ENCODE measurements around the gene PAPPA. TPM values are rescaled to one million over a fixed set of nuclear protein-coding genes. Genes with fewer than 3 reads are reported as not detected.

PAPPA gene
- total RNA-seq, 2 donors from 2014 or later: 0.37 to 0.52 TPM

DNA sequence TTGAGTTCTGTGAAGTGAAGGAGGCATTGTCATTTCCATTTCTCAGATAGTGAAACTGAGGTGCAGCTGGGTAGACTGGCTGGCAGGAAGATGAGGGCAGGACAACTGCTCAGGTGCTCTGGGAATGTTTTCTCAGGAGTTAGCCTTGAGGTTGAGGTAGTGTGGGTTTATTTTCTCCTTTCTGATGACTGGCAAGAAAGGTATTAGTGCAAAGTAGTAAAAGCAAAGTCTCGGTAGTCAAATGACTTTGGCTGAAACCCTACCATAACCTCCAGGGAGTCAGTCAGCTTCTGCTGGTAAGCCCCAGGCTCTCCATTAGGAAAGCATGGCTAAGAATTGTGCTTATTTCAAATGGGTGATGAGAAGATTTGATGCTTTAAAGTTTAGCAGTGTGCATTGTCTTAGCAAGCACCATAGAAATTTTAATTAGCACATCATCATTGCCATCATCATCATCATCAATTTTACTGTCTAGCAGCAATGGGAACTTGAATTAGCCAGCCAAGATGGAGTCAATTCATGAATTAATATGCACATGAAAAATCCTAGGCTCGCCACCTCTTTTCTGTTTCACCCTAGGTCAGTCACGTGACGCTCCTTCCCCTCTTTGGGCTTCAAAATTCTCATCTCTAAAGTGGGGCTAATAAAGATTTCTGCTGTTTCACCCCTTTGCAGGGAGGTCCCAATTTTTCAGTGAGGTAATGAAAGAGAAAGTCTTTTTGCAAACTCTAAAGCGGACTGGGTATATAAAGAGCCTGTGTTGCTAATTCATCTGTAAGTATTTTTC lies 10.7 kb upstream of the PAPPA start:
- H3K4me3 Mint-ChIP-seq: no peak overlapping the region
- DNase-seq (no peak), ATAC-seq (no peak)
- no peaks in the 10 kb centered on the region for H3K4me1 Mint-ChIP-seq
- no peaks in the 10 kb centered on the region for H3K36me3 Mint-ChIP-seq (ENCODE audit: low read depth)
- H3K27ac Mint-ChIP-seq: no peak overlapping the region
- peaks cover 18% of the 10 kb centered on the region for H3K27me3 Mint-ChIP-seq
- H3K9me3 ChIP-seq (ENCODE audit: control insufficient read depth, low read length, poor library complexity, severe bottlenecking): no peaks in the 10 kb centered on the region

DNA sequence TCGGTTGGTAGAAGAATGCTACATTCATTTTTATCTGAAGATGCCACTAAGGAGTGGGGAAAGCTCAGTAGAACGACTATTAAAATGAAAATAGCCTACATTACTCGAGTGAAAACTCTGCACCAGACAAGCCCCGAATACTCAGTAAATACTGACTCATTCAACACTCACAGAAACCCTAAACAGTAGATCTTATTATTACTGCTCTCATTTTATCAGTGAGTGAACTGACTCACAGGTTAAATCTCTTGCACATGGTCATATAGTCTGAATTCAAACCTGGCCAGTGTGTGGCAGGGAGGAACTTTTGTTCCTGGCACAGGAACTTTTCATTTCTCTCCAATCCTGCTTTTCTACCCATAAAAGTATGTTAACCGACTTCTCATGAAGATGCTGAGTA lies 9.6 kb upstream of the PAPPA start:
- Mint-ChIP-seq H3K4me1 (no peaks in the 10 kb centered on the region), H3K27ac (no peak overlapping the region), H3K4me3 (no peak overlapping the region), H3K36me3 (ENCODE audit: low read depth) (no peaks in the 10 kb centered on the region), H3K27me3 (peaks cover 23% of the 10 kb centered on the region)
- no peak for ATAC-seq
- no peaks in the 10 kb centered on the region for H3K9me3 ChIP-seq (ENCODE audit: control insufficient read depth, low read length, poor library complexity, severe bottlenecking)
- no peak for DNase-seq

DNA sequence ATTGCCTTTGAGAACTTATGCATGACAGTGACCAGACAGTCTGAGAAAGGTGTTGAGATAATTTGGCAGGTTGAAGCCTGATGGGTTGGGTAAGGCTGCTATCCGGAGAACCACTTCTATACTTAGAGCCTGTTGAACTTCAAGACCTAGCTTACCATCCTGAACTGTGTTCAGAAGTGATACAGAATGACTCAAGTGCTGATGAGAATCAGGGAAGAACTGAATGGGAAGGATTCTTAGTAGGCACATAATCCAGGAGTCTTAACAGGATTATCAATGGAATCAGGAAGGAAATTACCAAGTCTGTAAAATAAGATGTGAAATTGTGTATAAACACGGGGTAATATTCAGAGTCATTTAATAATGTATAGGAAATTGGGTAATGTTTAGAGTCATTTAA lies 9.0 kb upstream of the PAPPA start:
- Mint-ChIP-seq H3K27ac (no peak overlapping the region), H3K4me3 (no peak overlapping the region), H3K36me3 (ENCODE audit: low read depth) (no peaks in the 10 kb centered on the region), H3K4me1 (no peaks in the 10 kb centered on the region), H3K27me3 (peaks cover 27% of the 10 kb centered on the region)
- no peaks in the 10 kb centered on the region for H3K9me3 ChIP-seq (ENCODE audit: control insufficient read depth, low read length, poor library complexity, severe bottlenecking)
- ATAC-seq (no peak), DNase-seq (no peak)

DNA sequence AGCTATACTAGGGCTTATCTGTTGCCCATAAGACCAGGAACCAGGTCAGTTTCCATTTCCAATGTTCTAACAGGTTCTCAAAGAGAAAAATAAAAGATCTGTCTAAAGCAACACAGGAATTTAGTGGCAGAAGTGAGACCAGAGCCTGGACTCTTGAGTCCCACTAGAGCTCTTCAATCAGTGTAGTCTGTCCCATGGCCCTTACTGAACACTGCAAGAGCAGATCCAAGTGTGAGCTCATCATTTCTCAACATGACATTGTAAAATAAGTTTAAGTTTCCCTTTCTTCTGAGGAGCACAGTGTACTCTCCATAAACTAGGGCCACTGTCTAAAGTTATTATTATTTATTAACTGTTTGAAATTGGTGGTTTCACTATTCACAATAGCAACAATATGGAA lies 8.6 kb upstream of the PAPPA start:
- no peaks in the 10 kb centered on the region for H3K9me3 ChIP-seq (ENCODE audit: control insufficient read depth, low read length, poor library complexity, severe bottlenecking)
- no peak for DNase-seq
- Mint-ChIP-seq H3K27ac (no peak overlapping the region), H3K4me1 (no peaks in the 10 kb centered on the region), H3K36me3 (ENCODE audit: low read depth) (no peaks in the 10 kb centered on the region), H3K27me3 (peaks cover 30% of the 10 kb centered on the region), H3K4me3 (no peak overlapping the region)
- no peak for ATAC-seq

DNA sequence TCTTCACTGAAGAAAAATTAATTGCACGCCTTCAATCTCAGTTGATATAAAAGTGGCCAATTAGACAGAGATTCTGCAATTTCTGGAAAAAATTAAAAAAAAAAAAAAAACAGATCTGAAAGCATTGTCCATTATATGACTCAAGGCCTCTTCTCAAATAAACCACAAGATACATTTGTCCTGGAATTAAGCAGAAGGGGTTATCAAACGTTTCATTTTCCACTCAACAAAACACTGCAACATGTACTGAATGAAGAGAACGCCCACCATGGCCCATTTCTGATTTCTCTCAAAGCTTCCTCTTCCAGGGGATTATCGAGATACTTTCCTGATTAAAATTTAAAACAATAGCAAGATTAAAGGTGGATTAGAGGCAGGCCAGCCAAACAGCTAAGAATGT lies 5.8 kb upstream of the PAPPA start:
- no peaks in the 10 kb centered on the region for H3K36me3 Mint-ChIP-seq (ENCODE audit: low read depth)
- H3K9me3 ChIP-seq (ENCODE audit: control insufficient read depth, low read length, poor library complexity, severe bottlenecking): no peaks in the 10 kb centered on the region
- no peak overlapping the region for H3K4me3 Mint-ChIP-seq
- H3K4me1 Mint-ChIP-seq: no peaks in the 10 kb centered on the region
- ATAC-seq (no peak), DNase-seq (no peak)
- H3K27me3 Mint-ChIP-seq: peaks cover 55% of the 10 kb centered on the region
- no peak overlapping the region for H3K27ac Mint-ChIP-seq

DNA sequence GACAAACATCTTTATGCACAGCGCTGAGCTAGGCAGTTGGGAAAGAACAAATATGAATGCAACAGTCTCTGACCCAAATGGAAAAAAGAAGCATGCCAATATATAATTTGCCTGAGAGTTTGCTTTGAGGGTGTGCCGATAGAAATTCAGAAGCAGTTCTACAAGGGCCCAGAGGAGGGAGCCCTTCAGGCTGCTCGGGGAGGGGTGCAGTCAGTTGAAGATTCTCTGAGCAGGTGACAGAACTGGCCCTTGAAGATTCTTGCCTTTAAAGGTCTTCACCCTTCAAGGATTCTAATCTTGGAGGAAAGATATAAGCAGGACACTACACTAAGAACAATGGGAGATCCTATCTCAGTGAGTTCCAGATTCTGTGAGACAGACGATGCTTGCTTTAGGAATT lies 3.7 kb upstream of the PAPPA start:
- H3K27ac Mint-ChIP-seq: no peak overlapping the region
- no peaks in the 10 kb centered on the region for H3K9me3 ChIP-seq (ENCODE audit: control insufficient read depth, low read length, poor library complexity, severe bottlenecking)

DNA sequence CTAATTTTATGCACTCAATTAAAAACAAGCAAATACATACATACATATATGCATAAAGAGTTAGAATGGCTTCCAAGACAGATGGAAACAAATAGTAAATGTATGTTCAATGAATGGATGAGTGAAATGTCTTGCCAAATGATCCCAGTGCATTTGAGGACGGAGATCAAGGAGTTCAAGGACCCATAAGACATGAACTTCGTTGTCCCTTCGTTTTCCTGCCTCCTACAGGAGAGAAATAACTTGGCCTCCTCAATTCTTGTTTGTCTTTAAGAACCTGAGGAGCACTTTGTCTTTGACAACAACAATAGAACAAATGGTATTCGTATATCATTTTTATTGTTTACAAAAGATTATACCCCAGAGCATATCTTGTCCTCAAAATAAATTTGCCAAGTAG lies 2.4 kb upstream of the PAPPA start:
- H3K27ac Mint-ChIP-seq: no peak overlapping the region
- DNase-seq (no peak), ATAC-seq (no peak)
- H3K4me3 Mint-ChIP-seq: no peak overlapping the region
- H3K27me3 Mint-ChIP-seq: peaks cover 69% of the 10 kb centered on the region
- no peaks in the 10 kb centered on the region for H3K36me3 Mint-ChIP-seq (ENCODE audit: low read depth)
- H3K9me3 ChIP-seq (ENCODE audit: control insufficient read depth, low read length, poor library complexity, severe bottlenecking): no peaks in the 10 kb centered on the region
- H3K4me1 Mint-ChIP-seq: peaks cover 3% of the 10 kb centered on the region

More for the DNA sequence above, 3.7 kb upstream of the PAPPA start:
- DNase-seq: no peak
- Mint-ChIP-seq H3K4me1 (peaks cover 3% of the 10 kb centered on the region), H3K27me3 (peaks cover 56% of the 10 kb centered on the region), H3K4me3 (no peak overlapping the region), H3K36me3 (ENCODE audit: low read depth) (no peaks in the 10 kb centered on the region)
- no peak for ATAC-seq

DNA sequence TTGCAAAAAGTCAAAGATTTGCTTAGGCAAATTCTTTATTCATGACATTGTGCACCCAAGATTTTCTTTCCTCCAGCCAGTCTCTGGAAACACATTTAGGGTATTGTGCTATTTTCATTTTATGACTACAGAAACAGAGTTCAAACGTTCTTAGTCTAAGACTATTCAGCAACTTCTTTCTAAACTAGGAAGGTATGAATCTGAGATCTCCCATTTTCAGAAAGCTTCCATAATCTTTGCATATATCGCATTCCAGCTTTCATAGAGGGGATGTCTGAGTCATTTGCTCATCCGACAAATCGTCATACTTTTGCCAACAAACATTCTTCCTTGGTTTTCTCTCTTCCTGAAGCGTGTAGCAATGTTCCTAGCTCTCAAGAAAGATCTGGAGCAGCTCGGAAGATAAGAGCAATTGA lies 1.6 kb upstream of the PAPPA start:
- ATAC-seq (no peak), DNase-seq (no peak)
- Mint-ChIP-seq H3K4me3 (no peak overlapping the region), H3K36me3 (ENCODE audit: low read depth) (no peaks in the 10 kb centered on the region), H3K4me1 (peaks cover 3% of the 10 kb centered on the region), H3K27ac (no peak overlapping the region), H3K27me3 (peaks cover 71% of the 10 kb centered on the region)
- no peaks in the 10 kb centered on the region for H3K9me3 ChIP-seq (ENCODE audit: control insufficient read depth, low read length, poor library complexity, severe bottlenecking)

DNA sequence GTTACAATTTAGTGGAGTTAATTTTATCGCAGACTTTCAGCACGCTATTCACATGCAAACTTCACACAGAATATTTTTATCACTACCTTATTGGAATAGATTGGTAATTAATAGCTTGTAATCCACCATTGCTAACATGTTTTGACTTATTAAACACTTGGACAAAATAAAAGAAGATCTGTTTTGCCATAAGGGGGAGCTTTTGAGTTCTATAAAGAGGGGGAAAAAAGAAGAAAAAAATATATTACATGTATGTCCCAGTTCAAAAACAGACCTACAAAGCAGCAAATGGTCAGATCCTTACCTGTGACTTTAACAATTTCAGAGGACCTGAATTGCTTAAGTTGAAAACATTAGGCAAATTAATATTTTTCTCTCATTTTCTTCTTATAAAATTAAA lies 1.2 kb upstream of the PAPPA start:
- H3K9me3 ChIP-seq (ENCODE audit: control insufficient read depth, low read length, poor library complexity, severe bottlenecking): no peaks in the 10 kb centered on the region
- H3K4me3 Mint-ChIP-seq: no peak overlapping the region
- peaks cover 3% of the 10 kb centered on the region for H3K4me1 Mint-ChIP-seq
- no peak overlapping the region for H3K27ac Mint-ChIP-seq
- no peak for DNase-seq
- no peak for ATAC-seq
- no peaks in the 10 kb centered on the region for H3K36me3 Mint-ChIP-seq (ENCODE audit: low read depth)
- peaks cover 74% of the 10 kb centered on the region for H3K27me3 Mint-ChIP-seq

DNA sequence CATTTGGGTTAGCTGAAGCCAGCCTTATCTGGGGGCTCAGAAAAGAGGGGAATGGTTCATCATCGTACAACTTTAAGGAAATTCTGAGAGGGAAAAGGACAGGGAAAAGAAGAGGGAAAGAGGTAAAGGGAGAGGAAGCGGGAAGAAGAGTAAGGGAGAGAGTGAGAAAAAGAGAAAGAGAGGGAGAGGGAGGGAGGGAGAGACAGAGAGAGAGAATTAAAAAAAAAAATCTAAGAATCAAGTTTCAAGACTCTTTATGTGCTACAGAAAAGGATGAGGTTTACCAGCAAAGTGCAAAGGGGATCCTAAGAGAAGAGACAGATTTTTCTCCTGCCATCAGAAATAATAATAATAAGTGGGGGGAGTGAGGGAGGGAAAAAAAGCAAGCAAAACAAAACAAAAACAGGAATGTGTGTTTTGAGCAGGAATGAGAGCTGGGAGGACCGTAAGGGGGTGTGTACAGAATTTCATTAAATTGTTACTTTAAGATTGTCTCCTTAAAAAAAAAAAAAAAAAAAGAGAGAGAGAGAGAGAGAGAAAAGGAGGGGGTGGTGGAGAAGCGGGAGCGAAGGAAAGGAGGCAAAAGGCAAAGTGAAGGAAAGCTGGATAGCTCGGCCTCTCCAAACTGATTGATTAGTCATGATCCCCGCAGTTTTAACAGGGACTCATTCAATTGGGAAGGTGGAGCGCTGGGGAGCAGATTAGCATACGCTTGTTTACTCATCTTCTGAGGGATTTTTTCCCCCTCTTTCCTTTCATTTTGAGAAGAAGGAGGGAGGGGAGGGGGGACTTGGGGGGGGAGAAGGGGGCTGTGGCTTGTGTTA lies 438 bp upstream of the PAPPA start:
- Mint-ChIP-seq H3K27ac (no peak overlapping the region), H3K4me1 (peaks cover 3% of the 10 kb centered on the region), H3K36me3 (ENCODE audit: low read depth) (no peaks in the 10 kb centered on the region), H3K27me3 (peaks cover 72% of the 10 kb centered on the region), H3K4me3 (peak overlapping the region; percentile 9)
- DNase-seq (no peak), ATAC-seq (no peak)
- H3K9me3 ChIP-seq (ENCODE audit: control insufficient read depth, low read length, poor library complexity, severe bottlenecking): no peaks in the 10 kb centered on the region

DNA sequence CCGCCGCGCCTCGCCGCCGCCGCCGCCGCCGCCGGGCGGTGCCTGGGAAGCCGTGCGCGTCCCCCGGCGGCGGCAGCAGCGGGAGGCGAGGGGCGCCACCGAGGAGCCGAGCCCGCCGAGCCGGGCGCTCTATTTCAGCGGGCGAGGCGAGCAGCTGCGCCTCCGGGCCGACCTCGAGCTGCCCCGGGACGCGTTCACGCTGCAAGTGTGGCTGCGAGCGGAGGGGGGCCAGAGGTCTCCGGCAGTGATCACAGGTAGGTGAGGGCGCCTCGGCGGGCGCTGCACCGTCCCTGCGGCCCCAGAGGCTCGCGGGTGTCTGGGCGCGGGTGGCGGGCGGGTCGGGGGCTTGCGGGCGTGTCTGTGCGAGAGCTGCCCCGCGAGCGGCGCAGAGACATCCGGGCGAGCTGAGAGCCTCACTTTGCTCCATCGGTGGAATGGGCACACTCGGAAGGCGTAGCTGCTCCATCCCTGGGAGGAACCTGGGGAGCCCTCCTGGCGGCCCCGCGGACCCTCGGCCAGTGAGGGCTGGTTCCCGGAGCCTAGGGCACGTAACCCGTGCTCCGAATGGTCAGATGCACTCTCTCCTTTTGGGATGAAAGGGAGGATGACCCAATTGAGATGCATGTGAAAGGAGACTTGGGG lies 864 bp downstream of the PAPPA start:
- H3K9me3 ChIP-seq (ENCODE audit: control insufficient read depth, low read length, poor library complexity, severe bottlenecking): no peaks in the 10 kb centered on the region
- H3K27ac Mint-ChIP-seq: no peak overlapping the region
- H3K4me3 Mint-ChIP-seq: no peak overlapping the region
- ATAC-seq: no peak
- peaks cover 3% of the 10 kb centered on the region for H3K4me1 Mint-ChIP-seq
- no peak for DNase-seq
- no peaks in the 10 kb centered on the region for H3K36me3 Mint-ChIP-seq (ENCODE audit: low read depth)
- H3K27me3 Mint-ChIP-seq: peaks cover 76% of the 10 kb centered on the region

DNA sequence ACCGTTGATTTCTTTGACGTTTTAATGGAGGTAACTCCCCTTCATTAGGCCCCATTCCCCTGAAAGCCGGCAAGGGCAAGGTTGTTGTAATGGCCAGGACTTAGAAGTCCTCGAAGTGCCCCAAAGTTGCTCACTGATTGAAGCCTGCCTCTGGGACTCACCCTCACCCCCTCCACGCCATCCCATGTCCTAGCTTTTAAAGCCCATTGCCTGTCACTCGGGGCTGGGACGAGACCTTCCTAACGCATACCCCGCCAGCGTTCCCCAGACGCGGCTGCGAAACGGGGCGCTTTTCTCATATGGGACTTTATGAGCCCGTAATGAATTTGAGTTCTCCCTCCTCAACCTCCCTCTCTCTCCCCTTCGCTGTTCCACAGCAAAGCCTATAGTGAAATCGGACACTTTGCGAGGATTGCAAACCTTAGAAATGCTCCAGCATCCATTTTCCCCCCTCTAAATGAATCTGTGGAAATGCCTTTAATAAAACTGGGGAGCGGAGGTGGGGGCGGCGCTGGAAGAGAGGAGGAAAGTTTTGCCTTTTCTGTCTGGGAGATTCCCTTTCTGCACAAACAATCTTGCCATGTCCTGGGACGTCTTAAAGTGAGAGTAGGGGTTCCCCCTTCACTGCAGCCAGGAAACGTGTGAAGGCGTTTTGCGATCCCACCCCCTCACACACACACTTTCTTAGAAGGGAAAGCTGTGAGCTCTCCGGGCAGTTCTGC lies 1.5 kb downstream of the PAPPA start:
- no peaks in the 10 kb centered on the region for H3K36me3 Mint-ChIP-seq (ENCODE audit: low read depth)
- no peak overlapping the region for H3K27ac Mint-ChIP-seq
- H3K4me1 Mint-ChIP-seq: peaks cover 3% of the 10 kb centered on the region
- H3K4me3 Mint-ChIP-seq: peak overlapping the region; percentile 43
- H3K27me3 Mint-ChIP-seq: peaks cover 74% of the 10 kb centered on the region
- ATAC-seq: no peak
- H3K9me3 ChIP-seq (ENCODE audit: control insufficient read depth, low read length, poor library complexity, severe bottlenecking): no peaks in the 10 kb centered on the region
- DNase-seq: no peak

DNA sequence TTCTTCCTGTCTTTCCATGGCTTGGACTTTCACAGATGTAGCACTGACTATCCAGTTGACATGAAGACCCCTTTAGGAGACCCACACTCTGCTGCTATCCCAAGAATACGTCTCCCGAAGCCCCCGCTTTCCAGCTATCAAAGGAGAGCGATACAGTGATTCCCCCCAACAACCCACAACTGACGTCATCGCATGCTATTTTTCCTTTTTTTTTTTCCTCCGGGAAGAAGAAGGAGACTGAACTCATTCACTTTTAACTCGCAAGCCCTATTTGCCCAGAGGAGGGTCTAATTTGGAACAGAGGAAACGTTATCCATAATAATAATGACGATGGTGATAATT lies 2.1 kb downstream of the PAPPA start:
- H3K27me3 Mint-ChIP-seq: peaks cover 71% of the 10 kb centered on the region
- H3K9me3 ChIP-seq (ENCODE audit: control insufficient read depth, low read length, poor library complexity, severe bottlenecking): no peaks in the 10 kb centered on the region
- peaks cover 3% of the 10 kb centered on the region for H3K4me1 Mint-ChIP-seq
- no peak overlapping the region for H3K27ac Mint-ChIP-seq
- ATAC-seq: no peak
- DNase-seq: no peak
- H3K36me3 Mint-ChIP-seq (ENCODE audit: low read depth): no peaks in the 10 kb centered on the region
- H3K4me3 Mint-ChIP-seq: no peak overlapping the region

Measured in T-helper 17 cell (primary cell).